Suprapubic skin (tissue), 4 donors: Measurements from ENCODE around the gene IL20. TPM values are rescaled to one million over a fixed set of nuclear protein-coding genes. Genes with fewer than 3 reads are reported as not detected.

Experiments used
- DNase-seq, 2 donors: peaks; one replicate each; pipeline ENCODE4 v3.0.0-alpha.2; 2019; ENCODE audit warnings: low spot score in 2 of 2
- H3K27ac ChIP-seq: fragments of 200-600 bp; sonication (generic); one replicate; pipeline ENCODE4 v1.5.1; 2019
- H3K27me3 ChIP-seq: fragments of 200-600 bp; sonication (generic); one replicate; pipeline ENCODE4 v1.5.1; 2019
- H3K36me3 ChIP-seq: fragments of 200-600 bp; sonication (generic); one replicate; pipeline ENCODE4 v1.5.1; 2019
- H3K4me1 ChIP-seq: fragments of 200-600 bp; sonication (generic); one replicate; pipeline ENCODE4 v1.5.1; 2019
- H3K4me3 ChIP-seq: fragments of 200-600 bp; sonication (generic); one replicate; pipeline ENCODE4 v1.5.1; 2019; ENCODE audit warnings: mild to moderate bottlenecking
- H3K9me3 ChIP-seq: fragments of 200-600 bp; sonication (generic); one replicate; pipeline ENCODE4 v1.5.1; 2019
- CTCF ChIP-seq, 2 donors: fragments of 200-600 bp in 1 of 2; fragments of 450-650 bp in 1 of 2; sonication (generic) in 1 of 2; IDR thresholded peaks; one replicate each; pipeline ENCODE4 v1.5.1; 2016 to 2019; ENCODE audit warnings: antibody characterized with exemption in 2 of 2, mild to moderate bottlenecking in 1 of 2, moderate library complexity in 1 of 2
- EP300 ChIP-seq: sonication (generic); formaldehyde crosslinking; IDR thresholded peaks from one replicate; pipeline ENCODE4 v1.6.1; 2017; ENCODE audit warnings: antibody characterized with exemption
- POLR2A ChIP-seq, 2 donors: fragments of 450-650 bp; IDR thresholded peaks; one replicate each; pipeline ENCODE4 v1.6.1; 2017; ENCODE audit warnings: antibody characterized with exemption in 2 of 2, mild to moderate bottlenecking in 2 of 2, moderate library complexity in 2 of 2
- POLR2AphosphoS5 ChIP-seq, 3 donors: sonication (generic); formaldehyde crosslinking; IDR thresholded peaks; one replicate each; pipeline ENCODE4 v1.6.1; 2017; ENCODE audit warnings: antibody characterized with exemption in 3 of 3
- WGBS: methylation state at CpG from one replicate; pipeline ENCODE4 v1.1.5; 2018; 5-methylcytosine and 5-hydroxymethylcytosine counted together
- total RNA-seq, 4 donors: library from RNA; depleted of rRNA; stranded (reverse); fragments of >200 nt; gene quantifications; one replicate each; pipeline ENCODE4 v1.1.0, GENCODE V29; 2016

IL20 gene
- total RNA-seq, 4 donors from 2014 or later: 0.76 to 1.4 (median 1.0) TPM; not detected in 1

- TF ChIP-seq CTCF (IDR thresholded peaks at IDR 0.05) (no peak), POLR2A (IDR thresholded peaks at IDR 0.05) (no peak), EP300 (no peak), POLR2AphosphoS5 (IDR thresholded peaks at IDR 0.05) (no peak)
- peak in 1 of 2 donors; percentile 76 for DNase-seq
- H3K4me3 ChIP-seq: no peak overlapping the region
- peaks cover 23% of the 10 kb centered on the region for H3K27me3 ChIP-seq
- H3K27ac ChIP-seq: no peak overlapping the region
- WGBS: 92% methylated on average over 20 of the region's 23 CpGs
- H3K9me3 ChIP-seq: no peaks in the 10 kb centered on the region
- peaks cover 24% of the 10 kb centered on the region for H3K4me1 ChIP-seq
- no peaks in the 10 kb centered on the region for H3K36me3 ChIP-seq
These were observed 42.0 kb downstream of the IL20 start for GRCh38 chr1:206907304-206907991.

GRCh38 chr1:206908038-206908437 lies 42.6 kb downstream of the IL20 start:
- TF ChIP-seq EP300: no peak
- no peak for TF ChIP-seq POLR2A (IDR thresholded peaks at IDR 0.05)
- no peak for TF ChIP-seq POLR2AphosphoS5 (IDR thresholded peaks at IDR 0.05)
- TF ChIP-seq CTCF (IDR thresholded peaks at IDR 0.05): no peak
- no peak overlapping the region for H3K27ac ChIP-seq
- H3K4me1 ChIP-seq: peaks cover 24% of the 10 kb centered on the region
- H3K36me3 ChIP-seq: no peaks in the 10 kb centered on the region
- WGBS: 84% methylated on average over 10 of the region's 10 CpGs
- H3K4me3 ChIP-seq: no peak overlapping the region
- peaks cover 23% of the 10 kb centered on the region for H3K27me3 ChIP-seq
- peak in 1 of 2 donors; percentile 69 for DNase-seq
- no peaks in the 10 kb centered on the region for H3K9me3 ChIP-seq

- Histone ChIP-seq H3K9me3 (no peaks in the 10 kb centered on the region), H3K36me3 (no peaks in the 10 kb centered on the region), H3K27me3 (peaks cover 23% of the 10 kb centered on the region), H3K27ac (peak overlapping the region; percentile 68), H3K4me1 (peaks cover 24% of the 10 kb centered on the region), H3K4me3 (peak overlapping the region; percentile 50)
- TF ChIP-seq CTCF (IDR thresholded peaks at IDR 0.05) (no peak), POLR2A (IDR thresholded peaks at IDR 0.05) (no peak), POLR2AphosphoS5 (IDR thresholded peaks at IDR 0.05) (peak in 1 of 3 donors; percentile 48), EP300 (peak; percentile 19)
- DNase-seq: peak; percentile 80
- WGBS: 2% methylated on average over 16 of the region's 69 CpGs
These were observed 43.9 kb downstream of the IL20 start for GRCh38 chr1:206909161-206909882.

- Histone ChIP-seq H3K9me3 (no peaks in the 10 kb centered on the region), H3K4me1 (peaks cover 24% of the 10 kb centered on the region), H3K27me3 (peaks cover 20% of the 10 kb centered on the region), H3K36me3 (no peaks in the 10 kb centered on the region), H3K4me3 (peak overlapping the region; percentile 50), H3K27ac (peak overlapping the region; percentile 68)
- WGBS: 18% methylated on average over 14 of the region's 14 CpGs
- DNase-seq: no peak
- no peak for TF ChIP-seq POLR2A (IDR thresholded peaks at IDR 0.05)
- TF ChIP-seq POLR2AphosphoS5 (IDR thresholded peaks at IDR 0.05): no peak
- no peak for TF ChIP-seq CTCF (IDR thresholded peaks at IDR 0.05)
- TF ChIP-seq EP300: no peak
These were observed 44.5 kb downstream of the IL20 start for GRCh38 chr1:206909883-206910318.

GRCh38 chr1:206911064-206911663 lies 45.7 kb downstream of the IL20 start:
- Histone ChIP-seq H3K9me3 (no peaks in the 10 kb centered on the region), H3K4me3 (no peak overlapping the region), H3K27ac (no peak overlapping the region), H3K27me3 (peaks cover 25% of the 10 kb centered on the region), H3K36me3 (no peaks in the 10 kb centered on the region), H3K4me1 (peaks cover 24% of the 10 kb centered on the region)
- 0% methylated on average over 1 of the region's 1 CpG for WGBS
- TF ChIP-seq CTCF (IDR thresholded peaks at IDR 0.05): peak; percentile 76 to 79
- no peak for TF ChIP-seq EP300
- no peak for TF ChIP-seq POLR2AphosphoS5 (IDR thresholded peaks at IDR 0.05)
- TF ChIP-seq POLR2A (IDR thresholded peaks at IDR 0.05): no peak
- DNase-seq: no peak
